GM19324 (cell line): ENCODE data around the gene XAGE3.
"Not testable (repeated sequence)": the region's sequence is repeated elsewhere in the genome, so short reads cannot be mapped to it uniquely, and the experiment has no call there.

ENCODE experiments used
- ATAC-seq: cut with Tn5 transposase; IDR thresholded peaks from one replicate; pipeline ENCODE4 v1.9.1; 2021; ENCODE audit warnings: mild to moderate bottlenecking, moderate library complexity; ENCODE audit not compliant: unreplicated experiment, low FRiP score

The XAGE3 gene

GRCh38 chrX:52867610-52868348 is at the start of gene XAGE3:
TSS of gene XAGE3 (minus strand) at chrX:52868083. CDS start at chrX:52867133, 950 bp downstream.
- no peak for ATAC-seq

- ATAC-seq: not testable (repeated sequence)
Observed at GRCh38 chrX:52914704-52915103, 46.8 kb upstream of the XAGE3 start.

- ATAC-seq: not testable (repeated sequence)
Observed at GRCh38 chrX:52913681-52914080, 45.8 kb upstream of the XAGE3 start.

GRCh38 chrX:52909313-52909969 is 41.6 kb upstream of the XAGE3 start:
- not testable (repeated sequence) for ATAC-seq

DNA sequence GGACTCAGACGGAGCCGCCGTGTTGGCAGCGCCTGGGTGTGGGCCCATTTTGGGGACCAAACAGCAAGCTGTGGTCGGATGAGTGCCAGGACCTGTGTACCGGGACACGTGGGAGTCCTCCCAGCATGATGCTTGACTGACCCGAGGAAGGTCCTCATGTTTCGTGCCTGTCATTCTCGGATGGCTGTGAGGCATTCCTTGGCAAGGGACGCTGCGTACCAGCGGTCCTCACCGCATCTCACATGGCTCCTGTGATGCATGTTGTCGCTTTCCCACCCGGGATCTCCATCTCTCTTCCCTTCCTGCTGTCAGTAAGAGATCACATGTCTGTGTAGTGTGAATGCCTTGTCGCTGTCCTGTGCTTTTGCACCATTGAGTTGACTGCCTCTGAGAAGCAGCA is 40.0 kb upstream of the XAGE3 start:
- ATAC-seq: not testable (repeated sequence)

DNA sequence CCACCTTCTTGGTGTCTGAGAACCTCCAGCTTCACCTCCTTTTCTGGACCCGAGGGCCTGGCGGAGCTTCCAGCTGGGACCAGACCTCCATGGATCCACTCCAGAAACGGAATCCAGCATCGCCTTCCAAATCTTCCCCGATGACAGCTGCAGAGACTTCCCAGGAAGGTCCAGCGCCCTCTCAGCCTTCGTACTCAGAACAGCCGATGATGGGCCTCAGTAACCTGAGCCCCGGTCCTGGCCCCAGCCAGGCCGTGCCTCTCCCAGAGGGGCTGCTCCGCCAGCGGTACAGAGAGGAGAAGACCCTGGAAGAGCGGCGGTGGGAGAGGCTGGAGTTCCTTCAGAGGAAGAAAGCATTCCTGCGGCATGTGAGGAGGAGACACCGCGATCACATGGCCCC is 39.3 kb upstream of the XAGE3 start:
- ATAC-seq: not testable (repeated sequence)

- not testable (repeated sequence) for ATAC-seq
Observed at GRCh38 chrX:52906072-52906471, 38.2 kb upstream of the XAGE3 start.

DNA sequence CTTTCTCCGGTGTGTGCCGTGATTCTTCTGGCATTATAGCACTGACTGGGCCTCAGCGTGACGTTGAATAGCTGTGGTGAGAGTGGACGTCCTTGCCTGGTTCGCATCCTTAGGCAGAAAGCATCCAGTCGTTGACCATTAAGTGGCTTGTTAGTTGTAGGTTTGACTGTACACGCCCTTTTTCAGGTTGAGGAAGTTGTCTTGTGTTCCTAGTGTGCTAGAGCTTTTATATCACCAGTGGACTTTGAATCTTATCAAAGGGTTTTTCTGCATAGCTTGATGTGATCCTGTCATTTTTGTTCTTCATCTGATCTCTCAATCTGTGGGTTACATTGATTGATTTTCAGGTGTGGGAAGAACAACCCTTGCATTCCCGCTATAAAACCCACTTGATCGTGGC is 37.6 kb upstream of the XAGE3 start:
- not testable (repeated sequence) for ATAC-seq

DNA sequence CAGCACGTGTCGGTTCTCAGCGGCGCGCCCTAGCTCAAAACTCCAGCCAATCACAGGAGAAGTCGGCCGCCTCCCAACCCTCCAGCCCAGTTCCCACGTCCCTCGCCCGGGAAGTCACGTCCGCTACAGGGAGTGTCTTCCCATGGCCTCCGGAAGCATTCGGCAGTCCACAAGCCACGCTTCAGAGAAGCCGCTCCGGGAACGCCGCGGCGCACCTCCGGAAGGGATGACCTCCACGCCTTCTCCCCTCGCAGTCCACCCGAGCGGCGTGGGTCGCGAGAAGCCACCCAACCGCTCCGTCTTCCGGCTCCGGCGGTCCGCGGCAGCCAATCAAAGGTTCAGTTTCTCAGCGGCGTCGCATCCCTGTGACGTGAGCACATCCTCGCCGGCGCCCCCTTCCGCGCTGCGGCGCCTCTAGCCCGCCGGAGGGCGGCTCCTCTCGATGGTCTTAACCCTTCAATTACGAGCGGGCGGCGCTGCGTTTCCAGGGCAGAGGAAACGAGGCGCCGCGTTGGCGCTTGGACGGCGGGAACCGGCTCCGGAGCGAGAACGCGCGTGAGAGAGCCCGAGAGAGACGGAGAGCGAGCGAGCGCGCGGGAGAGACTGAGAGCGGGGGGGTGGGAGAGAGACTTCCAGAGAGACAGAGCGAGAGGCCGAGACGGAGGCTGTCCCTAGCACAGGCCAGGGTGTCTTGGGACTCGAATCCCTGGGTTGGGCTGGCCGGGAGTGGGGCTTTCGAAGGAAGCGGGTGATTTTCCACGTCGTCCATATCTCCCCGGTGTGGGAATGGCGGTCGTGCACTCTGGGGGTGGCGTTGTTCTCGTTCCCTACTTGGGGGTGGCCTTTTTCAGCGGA is 29.2 kb upstream of the XAGE3 start, which contains the start of gene FAM156B:
TSS of gene FAM156B (plus strand) at position 476 of the 855 bp plus-strand sequence. CDS start 9,896 bp downstream, outside the sequence.
- peak; percentile 91 for ATAC-seq

- ATAC-seq: peak; percentile 3
Observed at GRCh38 chrX:52896438-52896837, 28.6 kb upstream of the XAGE3 start.

DNA sequence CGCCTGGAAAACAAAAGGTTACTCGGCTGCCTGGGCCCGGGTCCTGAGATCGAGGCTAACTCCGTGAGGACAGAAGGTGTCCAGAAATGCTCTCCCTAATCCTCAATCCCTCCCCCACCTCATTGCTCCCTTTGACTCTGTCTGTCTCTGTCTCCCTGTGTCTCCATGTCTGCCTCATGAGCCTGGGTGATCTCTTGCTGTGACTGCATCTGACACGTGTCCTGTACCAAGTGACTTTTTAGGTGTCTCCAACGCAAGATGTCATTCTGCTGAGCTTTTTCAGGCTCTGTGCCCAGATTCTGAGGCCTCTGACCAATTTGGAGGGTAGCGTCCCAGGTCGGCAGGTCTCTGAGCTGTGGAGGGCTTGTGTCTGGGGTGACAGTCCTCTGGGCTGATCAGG is 20.2 kb upstream of the XAGE3 start:
- ATAC-seq: not testable (repeated sequence)

DNA sequence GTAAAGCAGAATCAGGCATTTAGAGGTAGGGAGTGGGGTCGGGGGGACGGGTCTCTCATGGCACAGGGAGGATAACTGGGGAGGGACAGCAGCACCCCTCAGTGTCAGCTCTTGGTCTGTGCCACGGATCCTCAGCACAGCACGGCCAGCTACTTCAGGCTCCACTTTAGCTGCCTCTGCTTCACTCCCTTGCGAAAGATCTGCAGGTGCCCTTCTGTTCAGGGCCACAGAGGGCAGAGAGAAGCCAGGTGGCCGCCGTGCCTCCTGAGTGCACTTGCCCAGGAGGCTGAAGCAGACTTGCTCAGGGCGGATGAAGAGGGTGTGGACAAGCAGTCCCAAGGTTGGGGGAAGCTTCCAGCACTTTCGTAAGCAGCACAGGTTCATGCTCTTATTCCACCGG is 19.6 kb upstream of the XAGE3 start:
- ATAC-seq: not testable (repeated sequence)

DNA sequence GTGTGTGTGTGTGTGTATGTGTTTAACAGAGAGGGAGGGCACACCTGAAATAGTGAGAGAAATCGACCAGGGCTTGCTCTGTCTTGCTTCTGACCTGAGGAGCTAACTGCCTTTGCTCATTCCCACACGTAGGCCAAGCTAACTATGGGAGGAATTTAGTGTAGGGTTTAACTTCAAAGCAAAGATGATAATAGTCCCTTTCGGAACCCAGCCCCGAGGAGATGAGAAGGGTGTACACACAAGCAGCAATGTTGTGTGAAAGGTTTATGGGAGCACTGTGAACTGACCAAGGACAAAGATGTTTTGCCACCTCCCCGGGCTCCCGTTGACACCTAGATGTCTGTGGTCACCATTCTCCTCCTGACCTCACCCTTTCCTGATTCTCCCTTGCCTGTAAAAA is 8.5 kb upstream of the XAGE3 start:
- ATAC-seq: not testable (repeated sequence)

DNA sequence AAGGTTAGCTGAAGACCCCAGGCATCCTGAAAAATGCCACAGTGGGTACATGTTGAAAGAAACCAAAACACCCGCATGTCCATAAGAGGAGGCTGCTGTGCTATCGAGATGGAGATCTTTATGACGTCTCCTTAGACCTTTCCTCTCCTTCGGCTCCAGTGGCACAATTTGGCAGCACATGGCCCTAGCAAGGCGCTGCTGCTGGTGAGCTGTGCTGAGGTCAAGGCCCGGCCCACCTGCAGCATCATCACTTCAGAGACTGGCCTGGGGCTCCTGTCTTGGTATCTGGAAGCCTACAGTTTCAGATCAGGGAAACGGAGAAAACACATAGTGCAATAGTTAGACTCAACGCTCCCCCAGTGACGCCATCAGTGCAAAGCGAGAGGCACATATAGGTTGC is 7.6 kb upstream of the XAGE3 start:
- ATAC-seq: not testable (repeated sequence)

- ATAC-seq: no peak
Observed at GRCh38 chrX:52874661-52875060, 6.8 kb upstream of the XAGE3 start.

DNA sequence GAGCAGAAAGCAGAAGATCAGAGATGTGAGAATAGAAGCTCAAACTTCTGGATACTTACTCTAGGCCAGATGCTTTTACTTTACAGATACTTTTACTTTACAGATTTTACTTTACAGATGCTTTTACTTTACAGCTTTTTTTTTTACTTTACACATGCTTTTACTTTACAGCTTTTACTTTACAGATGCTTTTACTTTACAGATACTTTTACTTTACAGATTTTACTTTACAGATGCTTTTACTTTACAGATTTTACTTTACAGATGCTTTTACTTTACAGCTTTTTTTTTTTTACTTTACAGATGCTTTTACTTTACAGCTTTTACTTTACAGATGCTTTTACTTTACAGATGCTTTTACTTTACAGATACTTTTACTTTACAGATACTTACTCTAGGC is 5.9 kb upstream of the XAGE3 start:
- not testable (repeated sequence) for ATAC-seq

- ATAC-seq: no peak
Observed at GRCh38 chrX:52870046-52870445, 2.2 kb upstream of the XAGE3 start.

GRCh38 chrX:52865343-52865998 is 2.4 kb downstream of the XAGE3 start:
- ATAC-seq: no peak

DNA sequence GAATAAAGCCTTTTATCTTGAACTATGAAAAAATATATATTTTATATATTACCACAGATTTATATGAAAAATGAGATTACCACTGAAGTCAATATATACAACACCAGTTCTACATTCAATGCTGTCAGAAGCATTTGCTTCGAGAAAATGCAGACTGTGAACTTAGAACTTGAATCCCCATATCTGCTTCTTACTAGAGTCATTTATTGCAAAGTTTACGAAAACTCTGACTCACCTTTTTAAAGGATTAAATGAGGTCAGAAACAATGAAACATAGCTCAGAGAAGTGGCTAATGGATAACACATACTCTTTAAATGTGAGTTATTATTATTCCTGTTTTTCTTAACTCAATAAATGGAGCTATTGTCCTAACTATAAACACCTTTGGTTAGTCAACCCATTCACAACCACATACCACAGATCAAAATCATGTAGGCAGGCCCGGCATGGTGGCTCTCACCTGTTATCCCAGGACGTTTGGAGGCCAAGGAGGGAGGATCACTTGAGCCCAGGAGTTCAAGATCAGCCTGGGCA is 10.8 kb downstream of the XAGE3 start:
- ATAC-seq: not testable (repeated sequence)
